ENCODE data around the gene TGFB1.
A peak's percentile ranks its signal among the peaks of the same experiment; 100 is the strongest.

The TGFB1 gene

DNA sequence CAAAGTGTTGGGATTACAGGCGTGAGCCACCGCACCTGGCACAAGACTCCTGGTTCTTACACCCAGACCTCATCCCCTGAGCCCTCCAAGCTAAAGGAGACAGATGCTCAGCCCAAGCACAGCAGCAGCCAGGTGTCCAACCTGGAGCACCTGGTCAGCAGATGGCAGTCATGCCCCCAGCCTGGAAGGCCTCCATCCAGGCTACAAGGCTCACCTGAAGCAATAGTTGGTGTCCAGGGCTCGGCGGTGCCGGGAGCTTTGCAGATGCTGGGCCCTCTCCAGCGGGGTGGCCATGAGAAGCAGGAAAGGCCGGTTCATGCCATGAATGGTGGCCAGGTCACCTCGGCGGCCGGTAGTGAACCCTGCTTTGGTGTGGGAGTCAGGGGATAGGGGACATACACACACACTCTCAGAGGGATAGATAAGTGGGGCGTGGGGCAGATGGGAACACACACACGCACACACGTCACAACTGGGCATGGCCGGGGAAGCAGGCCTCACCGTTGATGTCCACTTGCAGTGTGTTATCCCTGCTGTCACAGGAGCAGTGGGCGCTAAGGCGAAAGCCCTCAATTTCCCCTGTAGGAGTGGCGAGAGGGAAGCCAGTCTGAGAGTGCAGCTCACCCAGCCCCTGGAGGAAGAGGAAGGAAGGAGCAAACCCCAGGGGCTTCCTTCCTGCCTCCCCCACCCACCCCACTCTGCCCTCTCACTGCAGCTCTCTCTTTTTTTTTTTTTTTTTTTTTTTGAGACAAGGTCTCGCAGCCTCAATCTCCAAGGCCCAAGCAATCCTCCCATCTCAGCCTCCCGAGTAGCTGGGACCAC lies 11.8 kb downstream of the TGFB1 start:
- H3K36me3 Mint-ChIP-seq (ENCODE audit: low read depth): peaks cover 67% of the 10 kb centered on the region
- no peak overlapping the region for H3K4me3 Mint-ChIP-seq
- H3K4me1 Mint-ChIP-seq (ENCODE audit: low read depth): peaks cover 47% of the 10 kb centered on the region

DNA sequence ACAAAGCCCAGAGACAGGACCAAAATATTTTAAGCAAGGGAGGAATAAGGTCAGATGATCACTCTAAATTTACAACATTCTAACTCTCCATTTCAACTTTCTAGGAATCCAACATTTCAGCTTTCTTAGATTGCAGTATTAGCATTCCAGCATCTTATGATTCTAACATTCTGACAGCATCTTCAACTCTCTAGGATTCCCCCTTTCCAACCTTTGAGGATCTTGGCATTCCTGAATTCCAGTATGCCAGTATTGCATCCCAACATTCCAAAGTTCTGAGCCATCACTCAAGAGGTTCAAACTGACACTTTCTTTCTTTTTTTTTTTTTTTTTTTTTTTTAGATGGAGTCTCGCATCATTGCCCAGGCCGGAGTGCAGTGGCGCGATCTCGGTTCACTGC lies 13.8 kb downstream of the TGFB1 start:
- no peak overlapping the region for H3K4me3 Mint-ChIP-seq
- H3K27ac Mint-ChIP-seq: no peak overlapping the region
- peaks cover 48% of the 10 kb centered on the region for H3K4me1 Mint-ChIP-seq (ENCODE audit: low read depth)
- H3K36me3 Mint-ChIP-seq (ENCODE audit: low read depth): peaks cover 59% of the 10 kb centered on the region
- no peaks in the 10 kb centered on the region for H3K27me3 Mint-ChIP-seq
- H3K9me3 Mint-ChIP-seq: no peaks in the 10 kb centered on the region

More for the DNA sequence above, 11.8 kb downstream of the TGFB1 start:
- Mint-ChIP-seq H3K9me3 (no peaks in the 10 kb centered on the region), H3K27me3 (no peaks in the 10 kb centered on the region), H3K27ac (no peak overlapping the region)

DNA sequence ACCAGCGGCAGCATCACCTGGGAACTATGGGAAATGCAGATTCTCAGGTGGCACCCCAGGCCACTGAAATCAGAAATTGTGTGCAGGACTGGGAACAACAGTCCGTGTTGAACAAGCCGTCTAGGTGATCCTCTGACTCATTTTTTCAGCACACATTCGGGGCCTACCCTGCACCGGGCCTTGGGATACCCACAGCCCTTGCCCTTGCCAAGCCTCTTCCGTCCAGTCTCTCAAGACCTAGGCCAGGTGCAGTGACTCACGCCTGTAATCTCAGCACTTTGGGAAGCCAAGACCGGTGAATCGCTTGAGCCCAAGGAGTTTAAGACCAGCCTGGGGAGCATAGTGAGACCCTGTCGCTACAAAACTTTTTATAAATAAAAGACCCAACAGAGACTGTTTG lies 18.3 kb downstream of the TGFB1 start:
- H3K4me3 Mint-ChIP-seq: no peak overlapping the region
- peaks cover 51% of the 10 kb centered on the region for H3K4me1 Mint-ChIP-seq (ENCODE audit: low read depth)
- H3K36me3 Mint-ChIP-seq (ENCODE audit: low read depth): peaks cover 61% of the 10 kb centered on the region
- H3K27ac Mint-ChIP-seq: peak overlapping the region; percentile 61
- H3K27me3 Mint-ChIP-seq: no peaks in the 10 kb centered on the region
- no peaks in the 10 kb centered on the region for H3K9me3 Mint-ChIP-seq

DNA sequence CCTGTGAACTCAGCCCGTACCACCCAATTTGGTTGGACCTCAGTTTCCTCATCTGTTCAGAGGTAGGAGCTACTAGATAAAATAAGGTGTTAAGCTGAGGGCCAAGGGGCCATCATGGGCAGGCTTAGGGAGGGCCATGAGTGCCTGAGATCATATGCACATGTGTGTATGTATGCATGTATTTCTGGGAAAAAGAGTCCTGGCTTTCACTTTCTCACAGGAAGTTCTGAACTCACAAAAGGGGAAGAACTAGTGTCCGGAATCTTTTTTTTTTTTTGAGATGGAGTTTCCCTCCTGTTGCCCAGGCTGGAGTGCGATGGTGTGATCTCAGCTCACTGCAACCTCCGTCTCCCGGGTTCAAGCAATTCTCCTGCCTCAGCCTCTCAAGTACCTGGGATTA lies 18.9 kb downstream of the TGFB1 start:
- Mint-ChIP-seq H3K4me1 (ENCODE audit: low read depth) (peaks cover 52% of the 10 kb centered on the region), H3K4me3 (no peak overlapping the region), H3K27ac (peak overlapping the region; percentile 54), H3K9me3 (no peaks in the 10 kb centered on the region), H3K27me3 (no peaks in the 10 kb centered on the region), H3K36me3 (ENCODE audit: low read depth) (peaks cover 60% of the 10 kb centered on the region)

DNA sequence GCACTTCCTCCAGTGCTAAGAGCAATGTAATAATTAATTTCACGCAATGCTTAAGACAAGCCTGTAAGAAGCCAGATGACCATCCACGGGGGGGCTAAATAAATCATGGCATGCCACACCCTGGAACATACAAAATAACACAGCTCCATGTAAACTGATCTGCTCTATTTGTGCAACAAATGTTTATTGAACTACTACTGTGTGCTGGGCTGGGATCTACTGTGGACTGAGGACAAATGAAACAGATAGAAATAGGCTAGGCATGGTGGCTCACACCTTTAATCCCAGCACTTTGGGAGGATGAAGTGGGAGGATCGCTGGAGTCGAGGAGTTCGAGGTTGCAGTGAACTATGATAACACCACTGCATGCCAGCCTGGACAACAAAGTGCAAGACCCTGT lies 21.3 kb downstream of the TGFB1 start:
- no peak overlapping the region for H3K4me3 Mint-ChIP-seq
- peaks cover 63% of the 10 kb centered on the region for H3K4me1 Mint-ChIP-seq (ENCODE audit: low read depth)
- H3K27ac Mint-ChIP-seq: no peak overlapping the region
- H3K36me3 Mint-ChIP-seq (ENCODE audit: low read depth): peaks cover 64% of the 10 kb centered on the region
- H3K9me3 Mint-ChIP-seq: no peaks in the 10 kb centered on the region
- no peaks in the 10 kb centered on the region for H3K27me3 Mint-ChIP-seq

DNA sequence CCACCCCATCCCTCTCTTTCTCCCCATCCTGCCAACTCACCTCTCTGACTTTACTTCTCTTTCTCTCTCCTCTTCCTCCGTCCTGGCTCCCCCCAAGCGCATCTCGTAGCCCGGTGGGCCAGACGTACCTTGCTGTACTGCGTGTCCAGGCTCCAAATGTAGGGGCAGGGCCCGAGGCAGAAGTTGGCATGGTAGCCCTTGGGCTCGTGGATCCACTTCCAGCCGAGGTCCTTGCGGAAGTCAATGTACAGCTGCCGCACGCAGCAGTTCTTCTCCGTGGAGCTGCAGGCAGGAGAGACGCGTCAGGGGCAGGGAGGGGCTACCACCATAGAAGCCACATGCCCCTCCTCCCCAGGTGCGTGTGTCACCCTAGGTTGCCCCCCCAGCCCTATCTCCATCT lies 21.7 kb downstream of the TGFB1 start:
- H3K27me3 Mint-ChIP-seq: no peaks in the 10 kb centered on the region
- no peaks in the 10 kb centered on the region for H3K9me3 Mint-ChIP-seq
- H3K36me3 Mint-ChIP-seq (ENCODE audit: low read depth): peaks cover 63% of the 10 kb centered on the region
- peaks cover 65% of the 10 kb centered on the region for H3K4me1 Mint-ChIP-seq (ENCODE audit: low read depth)
- H3K4me3 Mint-ChIP-seq: no peak overlapping the region
- no peak overlapping the region for H3K27ac Mint-ChIP-seq

DNA sequence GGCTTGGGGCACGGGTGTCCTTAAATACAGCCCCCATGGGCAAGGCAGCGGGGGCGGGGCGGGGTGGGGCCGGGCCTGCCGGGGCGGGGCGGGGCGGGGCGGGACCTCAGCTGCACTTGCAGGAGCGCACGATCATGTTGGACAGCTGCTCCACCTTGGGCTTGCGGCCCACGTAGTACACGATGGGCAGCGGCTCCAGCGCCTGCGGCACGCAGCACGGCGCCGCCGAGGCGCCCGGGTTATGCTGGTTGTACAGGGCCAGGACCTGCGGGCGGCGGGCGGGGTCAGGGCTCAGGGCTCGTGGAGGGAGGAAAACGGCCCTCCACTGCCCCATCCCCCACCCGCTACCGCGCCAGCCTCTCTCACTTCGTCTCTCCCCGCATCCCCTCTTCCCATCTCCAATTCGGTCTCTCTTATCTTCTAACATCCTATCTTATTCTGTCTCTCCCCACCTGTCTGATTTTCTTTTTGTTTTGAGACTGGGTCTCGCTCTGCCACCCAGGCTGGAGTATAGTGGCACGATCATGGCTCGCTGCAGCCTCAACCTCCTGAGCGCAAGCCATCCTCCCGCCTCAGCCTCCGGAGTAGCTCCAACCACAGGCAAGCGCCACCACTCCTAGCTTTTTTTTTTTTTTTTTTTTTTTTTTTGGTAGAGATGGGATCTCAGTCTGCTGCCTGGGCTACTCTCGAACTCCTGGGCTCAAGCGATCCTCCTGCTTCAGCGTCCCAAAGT lies 22.6 kb downstream of the TGFB1 start:
- no peak overlapping the region for H3K27ac Mint-ChIP-seq
- no peaks in the 10 kb centered on the region for H3K9me3 Mint-ChIP-seq
- H3K4me1 Mint-ChIP-seq (ENCODE audit: low read depth): peaks cover 71% of the 10 kb centered on the region
- H3K27me3 Mint-ChIP-seq: no peaks in the 10 kb centered on the region
- no peak overlapping the region for H3K4me3 Mint-ChIP-seq
- H3K36me3 Mint-ChIP-seq (ENCODE audit: low read depth): peaks cover 66% of the 10 kb centered on the region

DNA sequence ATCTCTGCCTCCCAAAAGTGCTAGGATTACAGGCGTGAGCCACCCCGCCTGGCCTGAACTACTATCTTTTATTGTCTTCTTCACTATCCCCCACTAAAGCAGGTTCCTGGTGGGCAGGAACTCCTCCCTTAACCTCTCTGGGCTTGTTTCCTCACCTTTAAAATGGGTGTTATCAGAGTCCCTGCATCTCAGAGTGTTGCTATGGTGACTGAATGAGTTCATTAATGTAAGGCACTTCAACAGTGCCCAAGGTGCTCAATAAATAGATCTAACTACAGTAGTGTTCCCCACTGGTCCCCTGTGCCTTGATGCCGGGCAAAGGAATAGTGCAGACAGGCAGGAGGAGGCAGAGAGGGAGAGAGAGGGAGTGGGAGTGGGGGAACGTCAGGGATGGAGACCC lies 23.2 kb downstream of the TGFB1 start:
- Mint-ChIP-seq H3K36me3 (ENCODE audit: low read depth) (peaks cover 67% of the 10 kb centered on the region), H3K27ac (no peak overlapping the region), H3K27me3 (no peaks in the 10 kb centered on the region), H3K9me3 (no peaks in the 10 kb centered on the region), H3K4me3 (no peak overlapping the region), H3K4me1 (ENCODE audit: low read depth) (peaks cover 71% of the 10 kb centered on the region)

DNA sequence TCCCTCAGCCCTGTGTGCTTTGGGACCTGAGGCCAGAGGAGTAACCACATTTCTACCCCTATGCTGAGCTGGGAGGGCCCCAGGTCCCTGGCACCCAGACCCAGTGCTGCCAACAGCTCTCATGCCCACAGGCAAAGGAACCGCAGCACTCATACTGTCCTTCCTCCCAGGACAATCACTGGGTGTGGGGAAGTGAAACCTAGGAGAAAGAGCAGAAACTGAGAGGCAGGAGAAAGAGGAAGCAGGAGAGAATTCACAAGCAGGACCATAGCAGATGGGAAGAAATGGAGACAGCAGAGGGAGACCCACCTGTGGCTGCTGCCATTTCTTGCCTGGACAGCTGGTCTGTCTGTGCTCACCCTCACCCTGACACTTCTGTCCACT lies 24.9 kb downstream of the TGFB1 start:
- Mint-ChIP-seq H3K27me3 (no peaks in the 10 kb centered on the region), H3K4me3 (peak overlapping the region; percentile 78), H3K36me3 (ENCODE audit: low read depth) (peaks cover 59% of the 10 kb centered on the region), H3K9me3 (no peaks in the 10 kb centered on the region), H3K27ac (peak overlapping the region; percentile 97), H3K4me1 (ENCODE audit: low read depth) (peaks cover 78% of the 10 kb centered on the region)

DNA sequence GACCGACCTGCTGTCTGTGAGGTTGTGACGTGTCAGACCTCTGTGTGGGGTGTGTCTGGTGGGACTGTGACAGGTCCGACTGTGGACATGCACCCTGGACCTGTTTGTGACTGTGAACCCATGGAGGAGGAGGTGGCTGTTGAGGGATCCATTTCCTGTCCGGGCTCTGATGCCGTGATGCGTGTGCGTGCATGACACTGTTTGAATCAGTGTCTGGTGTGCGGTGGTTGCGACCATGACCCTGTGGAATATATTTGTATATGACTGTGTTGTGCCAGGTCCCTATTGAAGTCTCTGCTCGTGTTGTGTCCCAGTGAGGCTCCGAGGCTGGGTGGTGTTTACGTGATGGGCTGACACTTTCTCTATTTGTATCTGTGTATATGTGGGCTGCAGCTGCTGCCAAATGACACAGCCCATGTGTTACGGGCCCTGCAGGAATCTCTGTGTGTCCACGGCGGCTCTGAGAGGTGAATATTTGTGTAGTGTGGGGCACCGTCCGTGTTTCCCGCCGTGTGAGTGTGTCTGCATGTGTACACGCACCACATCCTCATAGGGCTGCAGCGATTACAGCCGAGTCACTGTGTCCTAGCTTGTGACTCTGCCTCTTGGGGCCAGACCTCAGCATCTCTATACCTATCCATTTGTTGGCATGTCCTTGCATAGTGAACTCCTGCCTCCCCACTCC lies 25.4 kb downstream of the TGFB1 start:
- peak overlapping the region; percentile 97 for H3K27ac Mint-ChIP-seq
- no peaks in the 10 kb centered on the region for H3K9me3 Mint-ChIP-seq
- H3K4me1 Mint-ChIP-seq (ENCODE audit: low read depth): peaks cover 77% of the 10 kb centered on the region
- H3K27me3 Mint-ChIP-seq: no peaks in the 10 kb centered on the region
- H3K4me3 Mint-ChIP-seq: peak overlapping the region; percentile 78
- H3K36me3 Mint-ChIP-seq (ENCODE audit: low read depth): peaks cover 54% of the 10 kb centered on the region

DNA sequence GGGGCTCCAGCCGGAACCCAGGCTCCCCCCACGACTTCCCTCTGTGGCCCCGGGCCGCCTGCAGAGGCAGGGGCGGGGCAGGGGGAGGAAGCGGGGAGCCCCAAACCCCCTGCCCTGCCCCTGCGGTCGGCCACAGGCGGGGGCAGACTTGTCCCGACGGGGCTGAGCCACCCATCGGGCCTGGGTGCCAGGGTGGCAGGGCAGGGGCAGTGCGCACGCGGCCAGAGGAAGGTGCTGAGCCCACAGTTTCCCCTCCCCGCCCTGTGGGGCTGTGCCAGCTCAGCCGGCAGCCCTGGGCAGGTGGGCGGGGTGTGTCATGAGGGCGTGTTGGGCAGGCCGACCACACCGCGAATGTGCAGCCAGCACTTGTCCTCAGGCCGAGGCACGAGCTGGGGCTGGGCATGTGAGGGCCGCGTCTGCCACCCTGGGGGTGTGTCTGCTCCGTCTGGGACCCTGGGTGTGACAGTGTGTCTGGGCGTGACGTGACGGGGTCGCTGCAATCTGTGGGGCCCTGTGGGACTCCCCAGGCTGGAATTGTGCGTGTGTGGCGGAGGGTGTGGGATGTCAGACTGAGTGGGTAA lies 26.1 kb downstream of the TGFB1 start:
- peak overlapping the region; percentile 97 for H3K27ac Mint-ChIP-seq
- no peaks in the 10 kb centered on the region for H3K9me3 Mint-ChIP-seq
- peak overlapping the region; percentile 78 for H3K4me3 Mint-ChIP-seq
- H3K36me3 Mint-ChIP-seq (ENCODE audit: low read depth): peaks cover 54% of the 10 kb centered on the region
- H3K27me3 Mint-ChIP-seq: no peaks in the 10 kb centered on the region
- H3K4me1 Mint-ChIP-seq (ENCODE audit: low read depth): peaks cover 80% of the 10 kb centered on the region

DNA sequence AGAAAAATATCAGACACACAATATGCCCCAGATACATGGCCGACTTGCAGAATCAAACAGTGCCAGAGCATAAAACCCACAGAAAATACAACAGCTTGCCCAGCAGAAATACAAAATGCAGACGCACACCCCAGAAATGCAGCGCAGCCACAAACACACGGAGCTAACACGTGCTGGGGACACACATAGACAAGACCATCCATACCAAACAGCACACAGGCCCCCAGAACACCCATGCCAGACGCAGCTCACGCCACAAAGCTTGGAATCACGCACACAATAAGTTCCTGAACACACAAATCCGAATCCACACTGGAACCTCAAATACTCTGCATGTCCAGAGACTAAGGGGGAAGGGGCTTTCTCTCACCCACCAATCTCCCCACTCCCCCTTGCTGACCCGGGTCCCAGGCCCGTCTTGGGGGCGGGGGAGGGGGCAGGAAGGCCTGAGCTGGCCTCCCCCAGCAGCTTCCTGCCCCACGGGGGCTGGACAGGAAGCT lies 26.6 kb downstream of the TGFB1 start:
- H3K9me3 Mint-ChIP-seq: no peaks in the 10 kb centered on the region
- H3K4me3 Mint-ChIP-seq: peak overlapping the region; percentile 79
- H3K27ac Mint-ChIP-seq: peak overlapping the region; percentile 90
- no peaks in the 10 kb centered on the region for H3K27me3 Mint-ChIP-seq
- peaks cover 80% of the 10 kb centered on the region for H3K4me1 Mint-ChIP-seq (ENCODE audit: low read depth)
- peaks cover 49% of the 10 kb centered on the region for H3K36me3 Mint-ChIP-seq (ENCODE audit: low read depth)

DNA sequence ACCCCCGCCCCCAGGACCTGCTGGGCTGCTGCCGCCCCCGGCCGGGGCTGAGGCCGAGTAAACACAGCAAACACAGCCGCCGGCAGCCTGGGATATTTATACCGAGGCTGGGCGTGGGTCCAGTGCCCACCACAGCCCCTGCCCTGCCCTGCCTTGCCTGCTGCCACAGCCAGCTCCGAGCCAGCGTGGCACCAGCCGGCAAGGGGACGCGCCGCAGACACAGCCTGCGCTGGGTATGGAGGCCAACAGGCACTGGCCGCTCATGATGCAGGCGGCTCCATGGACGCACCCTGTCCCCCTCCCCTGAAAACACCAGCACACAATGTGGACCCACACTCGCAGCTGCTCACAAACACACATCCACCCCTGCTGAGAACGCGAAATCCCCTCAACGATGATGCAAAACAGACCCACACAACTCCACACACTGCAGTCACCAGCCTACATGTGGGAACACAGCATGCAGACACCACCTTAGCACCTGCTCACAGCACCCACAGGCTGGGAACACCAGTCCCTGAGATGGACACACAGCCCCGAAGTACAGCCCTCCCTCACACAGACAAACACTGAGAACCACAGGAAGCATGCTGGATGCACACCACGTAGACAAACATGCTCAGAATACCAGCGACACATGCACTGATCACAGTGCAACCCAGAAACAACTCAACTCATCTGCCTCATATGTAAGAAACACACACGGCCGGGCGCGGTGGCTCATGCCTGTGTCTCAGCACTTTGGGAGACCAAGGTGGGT lies 27.6 kb downstream of the TGFB1 start:
- Mint-ChIP-seq H3K36me3 (ENCODE audit: low read depth) (peaks cover 39% of the 10 kb centered on the region), H3K4me1 (ENCODE audit: low read depth) (peaks cover 77% of the 10 kb centered on the region)

DNA sequence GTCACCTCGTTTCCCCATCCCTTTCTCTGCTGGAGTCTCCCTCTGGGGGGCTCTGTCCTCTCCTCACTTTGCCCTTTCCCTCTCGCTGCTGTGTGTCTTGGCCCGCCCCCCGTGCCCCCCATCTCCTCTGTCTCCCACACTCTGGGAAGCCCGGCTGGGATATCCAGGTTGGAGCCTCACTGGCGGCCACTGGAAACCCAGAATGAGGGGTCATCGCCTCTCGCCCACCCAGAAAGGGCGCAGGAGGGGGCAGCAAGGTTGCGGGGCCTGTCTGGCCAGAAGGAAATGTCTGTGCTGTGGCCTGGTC lies 28.1 kb downstream of the TGFB1 start:
- Mint-ChIP-seq H3K9me3 (no peaks in the 10 kb centered on the region), H3K27me3 (no peaks in the 10 kb centered on the region), H3K4me3 (no peak overlapping the region), H3K36me3 (ENCODE audit: low read depth) (peaks cover 37% of the 10 kb centered on the region), H3K27ac (peak overlapping the region; percentile 88), H3K4me1 (ENCODE audit: low read depth) (peaks cover 75% of the 10 kb centered on the region)

More for the DNA sequence above, 27.6 kb downstream of the TGFB1 start:
- H3K4me3 Mint-ChIP-seq: peak overlapping the region; percentile 79
- no peaks in the 10 kb centered on the region for H3K27me3 Mint-ChIP-seq
- H3K9me3 Mint-ChIP-seq: no peaks in the 10 kb centered on the region
- peak overlapping the region; percentile 90 for H3K27ac Mint-ChIP-seq
